Lower leg skin (tissue), 3 donors: ENCODE data around the gene FAM107B.

Source experiments
- CTCF ChIP-seq, 3 donors: fragments of 450-650 bp; IDR thresholded peaks; one replicate each; pipeline ENCODE4 v1.5.1; 2016; ENCODE audit warnings: antibody characterized with exemption in 3 of 3, mild to moderate bottlenecking in 3 of 3, moderate library complexity in 2 of 3
- POLR2A ChIP-seq, 2 donors: fragments of 450-650 bp; IDR thresholded peaks; one replicate each; pipeline ENCODE4 v1.6.1; 2016 to 2017; ENCODE audit warnings: antibody characterized with exemption in 2 of 2, mild to moderate bottlenecking in 1 of 2, moderate library complexity in 1 of 2

- TF ChIP-seq CTCF (IDR thresholded peaks at IDR 0.05) = no peak
- no peak for TF ChIP-seq POLR2A (IDR thresholded peaks at IDR 0.05)
Observed at GRCh38 chr10:14600065-14600464, 174.6 kb downstream of the FAM107B start.
